Prostate gland (tissue), 2 donors: ENCODE results near the gene EMC9.

ENCODE experiments used
- POLR2A ChIP-seq: fragments of 450-650 bp; IDR thresholded peaks from one replicate; pipeline ENCODE4 v1.6.1; 2016; ENCODE audit warnings: antibody characterized with exemption, mild to moderate bottlenecking
- POLR2AphosphoS5 ChIP-seq: sonication (generic); formaldehyde crosslinking; IDR thresholded peaks from one replicate; pipeline ENCODE4 v1.6.1; 2017; ENCODE audit warnings: antibody characterized with exemption
- TF ChIP-seq, protein P1 (sequence below), 4 experiments: fragments of 200-600 bp in 2 of 4; fragments of 450-650 bp in 2 of 4; sonication (generic) in 2 of 4; IDR thresholded peaks; 1 replicate in 3 of 4; 2 replicates in 1 of 4; pipeline ENCODE4 v1.5.1; 2016 to 2019; ENCODE audit warnings: antibody characterized with exemption in 4 of 4, mild to moderate bottlenecking in 2 of 4, moderate library complexity in 2 of 4

DNA sequence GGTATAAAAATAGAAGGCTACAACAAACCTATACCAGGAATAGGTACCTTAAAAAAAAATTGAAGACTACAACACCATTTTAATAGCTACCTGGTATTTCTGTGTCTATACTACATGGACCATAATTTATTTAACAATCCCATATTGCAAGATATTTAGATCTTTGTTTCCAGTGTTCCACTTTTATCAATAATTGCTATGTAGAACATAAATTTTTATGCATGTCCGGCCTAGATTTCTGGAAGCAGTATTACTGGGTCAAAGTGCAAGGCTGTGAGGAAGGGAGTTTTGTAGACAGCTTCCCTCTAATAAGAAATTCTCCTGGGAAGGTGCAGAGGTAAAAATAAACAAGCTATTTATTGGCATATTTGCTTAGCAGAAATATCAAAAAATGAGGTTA is 30.9 kb downstream of the EMC9 start:
- TF ChIP-seq, protein P1, sequence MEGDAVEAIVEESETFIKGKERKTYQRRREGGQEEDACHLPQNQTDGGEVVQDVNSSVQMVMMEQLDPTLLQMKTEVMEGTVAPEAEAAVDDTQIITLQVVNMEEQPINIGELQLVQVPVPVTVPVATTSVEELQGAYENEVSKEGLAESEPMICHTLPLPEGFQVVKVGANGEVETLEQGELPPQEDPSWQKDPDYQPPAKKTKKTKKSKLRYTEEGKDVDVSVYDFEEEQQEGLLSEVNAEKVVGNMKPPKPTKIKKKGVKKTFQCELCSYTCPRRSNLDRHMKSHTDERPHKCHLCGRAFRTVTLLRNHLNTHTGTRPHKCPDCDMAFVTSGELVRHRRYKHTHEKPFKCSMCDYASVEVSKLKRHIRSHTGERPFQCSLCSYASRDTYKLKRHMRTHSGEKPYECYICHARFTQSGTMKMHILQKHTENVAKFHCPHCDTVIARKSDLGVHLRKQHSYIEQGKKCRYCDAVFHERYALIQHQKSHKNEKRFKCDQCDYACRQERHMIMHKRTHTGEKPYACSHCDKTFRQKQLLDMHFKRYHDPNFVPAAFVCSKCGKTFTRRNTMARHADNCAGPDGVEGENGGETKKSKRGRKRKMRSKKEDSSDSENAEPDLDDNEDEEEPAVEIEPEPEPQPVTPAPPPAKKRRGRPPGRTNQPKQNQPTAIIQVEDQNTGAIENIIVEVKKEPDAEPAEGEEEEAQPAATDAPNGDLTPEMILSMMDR (IDR thresholded peaks at IDR 0.05): no peak
- no peak for TF ChIP-seq POLR2A
- TF ChIP-seq POLR2AphosphoS5: no peak
